ENCODE results near the gene PDE4D.
A peak's percentile ranks its signal among the peaks of the same experiment; 100 is the strongest.
"Not testable (repeated sequence)": the region's sequence is repeated elsewhere in the genome, so short reads cannot be mapped to it uniquely, and the experiment has no call there.

The PDE4D gene

DNA sequence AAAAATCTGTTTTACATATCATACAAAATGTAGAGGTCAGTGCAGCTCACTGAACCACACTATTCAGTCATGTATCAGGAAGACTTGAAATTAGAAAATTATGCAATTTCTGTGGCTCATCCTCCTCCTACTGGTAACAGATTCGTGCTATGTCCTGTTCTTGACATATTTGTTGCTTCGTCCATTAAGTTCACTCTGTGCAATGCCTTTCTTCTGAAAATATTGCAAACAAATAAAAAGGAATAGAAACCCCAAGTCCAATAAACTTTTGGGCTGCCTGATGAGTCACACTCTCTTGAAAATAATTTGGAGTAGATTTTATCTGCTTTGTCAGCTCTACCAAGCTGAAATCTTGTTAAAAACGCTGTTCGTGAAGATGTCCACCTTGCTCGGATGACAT lies 919.4 kb downstream of the PDE4D start:
- DNase-seq, result no peak

- DNase-seq, result no peak
Observed at GRCh38 chr5:58972301-58972700, 921.2 kb downstream of the PDE4D start.

GRCh38 chr5:58970766-58971165 lies 922.8 kb downstream of the PDE4D start:
- no peak for DNase-seq

GRCh38 chr5:58969795-58970194 lies 923.7 kb downstream of the PDE4D start:
- DNase-seq, result no peak

GRCh38 chr5:58969253-58969652 lies 924.3 kb downstream of the PDE4D start:
- no peak for DNase-seq

DNA sequence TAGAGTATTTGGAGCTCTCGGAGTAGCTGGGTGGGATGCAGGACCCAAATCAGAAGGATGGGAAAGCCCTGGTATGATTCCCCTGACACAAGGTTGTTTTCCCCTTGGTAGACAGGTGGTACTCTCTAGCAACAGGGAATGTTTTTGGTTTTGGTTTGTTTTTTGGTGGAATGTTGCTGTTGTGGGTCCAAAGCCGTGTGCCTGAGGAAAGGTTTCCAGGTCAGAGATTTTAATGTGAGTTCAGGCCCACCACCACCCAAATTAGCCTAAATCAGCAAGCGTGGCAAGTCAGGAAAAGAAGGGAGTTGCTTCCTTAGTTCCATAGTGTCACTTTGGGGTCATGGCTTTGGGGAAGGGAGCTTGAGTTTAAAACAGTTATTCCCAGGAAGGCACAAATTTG lies 925.2 kb downstream of the PDE4D start:
- no peak for DNase-seq

- DNase-seq, result no peak
Observed at GRCh38 chr5:58967597-58968281, 925.8 kb downstream of the PDE4D start.

DNA sequence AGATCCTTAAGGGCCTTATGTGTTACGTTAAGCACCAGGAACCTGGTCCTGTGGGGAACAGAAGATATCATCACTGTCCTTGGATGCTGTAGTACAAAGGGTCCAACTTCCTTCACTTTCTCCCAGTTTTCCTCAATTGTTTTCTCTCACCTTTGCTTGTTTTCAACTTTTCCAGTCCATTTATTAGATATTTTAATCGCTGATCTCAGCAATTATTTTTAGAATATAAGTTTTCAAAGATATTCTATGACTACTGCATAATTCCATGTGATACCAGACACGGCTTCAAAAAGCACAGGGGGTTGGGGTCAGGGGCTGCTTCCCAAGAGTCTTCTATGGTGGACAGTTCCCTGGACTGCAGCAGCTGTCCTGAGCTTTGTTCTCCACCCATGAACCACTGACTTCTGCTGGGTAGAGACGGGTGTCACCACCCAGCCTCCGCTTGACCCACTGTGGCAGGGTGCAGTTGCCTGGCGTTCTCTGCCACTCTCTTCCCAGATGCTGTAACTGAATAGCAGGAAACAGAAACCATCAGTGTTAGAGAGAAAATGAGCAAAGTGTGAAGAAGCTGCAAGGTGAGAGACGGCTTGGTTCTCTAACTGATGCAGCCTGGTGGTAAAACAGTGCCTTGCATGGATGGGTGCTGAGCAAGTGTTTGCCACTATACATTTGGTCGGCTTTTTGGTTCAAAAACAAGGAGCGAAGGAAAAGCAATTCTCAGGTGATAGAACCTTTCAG lies 927.7 kb downstream of the PDE4D start:
- DNase-seq, result no peak

- no peak for DNase-seq
Observed at GRCh38 chr5:58963821-58964220, 929.7 kb downstream of the PDE4D start.

GRCh38 chr5:58963361-58963760 lies 930.2 kb downstream of the PDE4D start:
- DNase-seq, result no peak

DNA sequence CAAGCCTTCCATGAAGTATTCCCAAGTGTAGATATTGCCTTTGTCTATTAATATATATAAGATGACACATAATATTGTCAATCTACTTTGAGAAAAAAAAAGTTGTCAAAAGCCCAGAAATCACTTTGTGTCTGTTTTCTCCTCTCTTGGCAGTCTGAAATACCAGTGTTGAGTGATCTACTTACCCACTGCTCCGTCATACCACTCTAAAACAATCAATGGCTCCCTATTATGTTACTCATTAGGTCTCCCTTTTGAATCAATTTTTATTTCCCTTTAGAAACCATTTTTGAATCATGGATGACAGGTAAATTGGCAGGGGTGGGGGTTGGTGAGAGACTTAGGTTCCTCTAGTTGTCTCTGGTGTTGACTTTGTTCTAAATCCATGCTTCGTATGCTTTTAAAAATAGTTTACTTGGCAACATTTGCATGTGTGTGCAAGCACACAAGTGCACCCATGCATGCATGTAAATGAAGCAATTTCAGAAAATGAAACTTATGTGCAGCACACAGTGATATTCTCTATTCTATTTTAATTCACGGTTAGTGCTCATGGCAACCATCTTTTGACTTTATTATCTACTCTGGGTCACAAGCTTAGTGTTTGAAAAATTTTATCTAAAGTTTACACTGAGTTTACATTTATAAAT lies 931.8 kb downstream of the PDE4D start:
- DNase-seq, result no peak

GRCh38 chr5:58958701-58959100 lies 934.8 kb downstream of the PDE4D start:
- DNase-seq, result peak; percentile 4

DNA sequence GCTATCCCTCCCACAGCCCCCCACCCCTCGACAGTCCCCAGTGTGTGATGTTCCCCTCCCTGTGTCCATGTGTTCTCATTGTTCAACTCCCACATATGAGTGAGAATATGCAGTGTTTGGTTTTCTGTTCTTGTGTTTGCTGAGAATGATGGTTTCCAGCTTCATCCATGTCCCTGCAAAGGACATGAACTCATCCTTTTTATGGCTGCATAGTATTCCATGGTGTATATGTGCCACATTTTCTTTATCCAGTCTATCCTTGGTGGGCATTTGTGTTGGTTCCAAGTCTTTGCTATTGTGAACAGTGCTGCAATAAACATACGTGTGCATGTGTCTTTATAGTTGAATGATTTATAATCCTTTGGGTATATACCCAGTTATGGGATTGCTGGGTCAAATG lies 940.3 kb downstream of the PDE4D start:
- not testable (repeated sequence) for DNase-seq

DNA sequence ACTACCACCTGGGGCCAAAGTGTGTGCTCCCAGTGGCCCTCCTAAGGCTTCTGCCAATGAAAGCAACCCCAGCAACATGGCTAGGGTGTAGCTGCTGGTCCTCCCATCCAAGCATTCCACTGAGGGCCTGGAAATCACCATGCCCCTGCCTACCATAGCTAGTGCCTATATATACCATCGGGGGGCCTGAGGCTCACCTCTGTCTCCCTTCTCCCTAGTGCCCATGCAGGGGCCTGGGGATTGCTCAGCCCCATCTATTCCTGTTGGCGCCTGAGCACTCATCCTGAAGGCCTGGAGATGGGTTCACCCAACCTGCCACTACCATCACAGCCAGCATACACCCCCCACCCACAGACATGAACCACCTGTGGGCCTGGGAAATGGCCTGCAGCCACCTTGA lies 943.3 kb downstream of the PDE4D start:
- DNase-seq, result no peak

GRCh38 chr5:58946230-58946629 lies 947.3 kb downstream of the PDE4D start:
- no peak for DNase-seq

DNA sequence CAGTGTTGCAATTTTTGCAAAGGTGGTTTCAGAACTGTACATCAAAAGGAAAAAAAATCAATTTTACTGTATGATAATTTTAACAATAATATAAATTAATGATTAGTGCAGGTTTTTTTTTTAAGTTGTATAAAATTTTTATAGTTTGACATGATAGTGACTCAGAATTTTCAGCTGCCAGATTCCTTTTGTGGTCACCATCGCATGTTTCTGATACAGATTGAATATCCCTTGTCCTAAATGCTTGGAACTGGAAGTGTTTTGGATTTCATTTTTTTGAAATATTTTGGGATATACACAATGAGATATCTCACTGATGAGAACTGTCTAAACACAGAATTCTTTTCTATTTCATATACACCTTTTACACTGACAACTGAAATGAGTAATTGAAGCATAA lies 949.3 kb downstream of the PDE4D start:
- no peak for DNase-seq

DNA sequence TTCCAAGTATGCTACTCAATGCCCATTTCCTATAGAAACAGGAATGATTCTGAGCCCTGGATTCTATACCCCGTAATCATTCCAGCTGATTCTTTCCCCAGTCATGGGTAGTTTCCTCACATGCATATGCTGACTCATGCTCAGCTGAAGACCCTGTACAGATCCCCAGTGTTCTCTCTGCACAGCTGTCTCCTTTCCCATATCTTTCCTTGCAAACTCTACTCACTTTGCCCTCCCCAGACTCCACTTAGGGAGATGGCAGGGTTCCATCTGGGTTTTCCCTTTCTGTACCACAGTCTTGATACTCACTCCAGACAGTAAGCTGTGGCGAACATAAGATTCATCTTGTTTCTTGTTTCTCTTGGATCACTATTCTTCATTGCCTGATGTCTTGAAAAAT lies 953.1 kb downstream of the PDE4D start:
- DNase-seq, result no peak

DNA sequence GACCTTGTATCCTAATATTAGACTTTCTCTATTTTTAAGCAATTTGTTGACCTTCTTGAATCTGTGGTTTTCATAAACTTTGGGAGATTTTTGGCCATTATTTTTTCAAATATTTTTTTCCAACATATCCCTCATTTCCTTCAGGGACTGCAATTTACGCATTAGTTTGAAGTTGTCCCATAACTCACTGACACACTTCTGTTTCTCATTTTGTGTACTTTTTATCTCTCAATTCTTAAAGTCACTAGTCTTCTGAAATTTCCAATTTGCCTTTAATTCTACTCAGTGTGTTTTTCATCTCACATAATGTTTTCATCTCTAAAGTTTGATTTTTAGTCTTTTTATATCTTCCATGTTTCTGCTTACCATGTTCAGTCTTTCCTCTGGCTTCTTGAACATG lies 953.9 kb downstream of the PDE4D start:
- no peak for DNase-seq

DNA sequence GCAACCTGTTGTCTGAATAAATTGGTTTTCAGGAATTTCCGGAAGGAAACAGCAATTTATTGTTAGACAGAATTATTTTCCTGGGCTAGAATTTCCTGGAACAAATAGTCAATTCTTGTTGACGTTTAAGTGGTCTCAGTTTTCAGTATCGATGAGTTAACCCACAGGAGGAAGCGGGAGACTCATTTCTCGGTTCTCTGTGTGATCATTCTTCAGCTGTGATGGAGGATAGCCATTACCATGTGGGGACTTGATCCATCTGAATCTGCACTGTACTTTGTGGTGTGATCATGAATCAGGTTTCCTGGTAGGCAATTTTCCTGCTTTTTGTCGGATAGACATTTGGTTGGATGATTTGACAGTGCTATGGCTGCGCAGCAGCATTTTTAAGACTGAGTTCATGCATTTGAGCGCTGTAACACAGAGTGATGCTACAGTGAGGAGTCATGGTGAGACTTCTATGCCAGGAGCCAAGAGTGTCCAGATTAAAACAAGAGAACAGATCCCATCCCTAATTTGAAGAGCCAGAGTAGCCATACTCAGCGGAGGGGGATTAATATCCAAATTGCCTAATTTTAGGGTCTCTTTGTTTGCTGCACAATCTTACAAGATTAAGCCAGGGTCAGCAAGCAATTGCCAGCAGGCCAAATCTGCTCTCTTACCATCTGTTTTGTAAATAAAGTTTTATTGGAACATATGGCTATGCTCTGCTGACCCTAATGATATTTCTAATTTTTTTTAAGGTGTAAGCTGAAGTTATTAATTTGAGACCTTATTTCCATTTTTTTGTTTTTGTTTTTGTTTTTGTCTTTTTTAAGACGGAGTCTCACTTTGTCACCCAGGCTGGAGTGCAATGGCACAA lies 954.7 kb downstream of the PDE4D start:
- no peak for DNase-seq

DNA sequence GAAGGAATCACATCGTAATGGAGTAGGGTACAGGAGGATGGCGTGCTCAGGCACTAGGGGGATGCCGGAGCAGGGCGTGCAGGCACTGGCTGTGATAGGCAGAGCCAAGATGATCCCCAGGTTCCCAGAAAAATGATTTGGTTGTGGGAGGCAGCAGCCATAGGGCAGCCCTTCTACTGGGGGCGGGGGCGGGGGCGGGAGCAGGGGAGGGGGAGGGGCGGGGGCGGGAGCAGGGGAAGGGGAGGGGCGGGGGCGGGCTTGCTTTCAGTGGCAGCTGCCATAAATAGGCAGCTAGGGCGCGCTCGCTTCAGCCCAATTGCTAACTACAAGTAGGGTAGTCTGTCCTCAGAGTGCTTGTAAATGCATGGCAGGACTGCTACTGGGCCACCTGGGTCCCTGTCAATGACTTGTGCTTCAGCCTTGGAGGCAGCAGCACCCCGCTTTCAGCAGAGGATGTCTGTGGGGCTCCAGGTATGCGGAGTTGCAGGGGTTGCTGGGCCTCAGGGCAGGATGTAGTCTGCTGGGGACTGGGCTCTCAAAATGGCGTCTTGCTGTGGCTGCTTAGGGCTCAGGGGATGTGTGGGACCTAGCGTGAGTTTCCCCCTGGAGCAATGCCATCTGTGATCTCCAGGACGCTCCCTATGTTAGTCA lies 956.4 kb downstream of the PDE4D start:
- no peak for DNase-seq

DNA sequence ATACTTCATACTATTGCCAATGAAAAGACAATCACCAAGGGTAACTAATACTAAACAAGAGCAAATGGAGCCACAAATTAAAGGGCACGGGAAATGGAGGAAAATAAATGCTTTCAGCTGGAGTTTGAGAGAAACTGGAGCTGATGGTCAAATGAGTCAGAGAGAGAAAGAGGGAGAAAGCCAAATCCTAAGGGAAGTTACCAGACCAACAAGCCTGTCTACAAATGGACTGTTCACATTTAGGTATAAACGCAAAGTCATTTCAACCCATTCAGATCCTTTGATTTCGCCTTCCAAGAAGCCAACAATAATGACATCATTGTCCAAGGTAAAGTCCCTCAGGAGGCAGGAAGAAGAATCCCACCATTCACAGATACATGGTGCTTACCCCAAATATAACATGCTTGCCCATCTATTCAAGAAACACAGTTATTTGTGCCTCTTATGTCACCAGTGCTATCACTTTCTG lies 958.9 kb downstream of the PDE4D start:
- DNase-seq, result no peak

DNA sequence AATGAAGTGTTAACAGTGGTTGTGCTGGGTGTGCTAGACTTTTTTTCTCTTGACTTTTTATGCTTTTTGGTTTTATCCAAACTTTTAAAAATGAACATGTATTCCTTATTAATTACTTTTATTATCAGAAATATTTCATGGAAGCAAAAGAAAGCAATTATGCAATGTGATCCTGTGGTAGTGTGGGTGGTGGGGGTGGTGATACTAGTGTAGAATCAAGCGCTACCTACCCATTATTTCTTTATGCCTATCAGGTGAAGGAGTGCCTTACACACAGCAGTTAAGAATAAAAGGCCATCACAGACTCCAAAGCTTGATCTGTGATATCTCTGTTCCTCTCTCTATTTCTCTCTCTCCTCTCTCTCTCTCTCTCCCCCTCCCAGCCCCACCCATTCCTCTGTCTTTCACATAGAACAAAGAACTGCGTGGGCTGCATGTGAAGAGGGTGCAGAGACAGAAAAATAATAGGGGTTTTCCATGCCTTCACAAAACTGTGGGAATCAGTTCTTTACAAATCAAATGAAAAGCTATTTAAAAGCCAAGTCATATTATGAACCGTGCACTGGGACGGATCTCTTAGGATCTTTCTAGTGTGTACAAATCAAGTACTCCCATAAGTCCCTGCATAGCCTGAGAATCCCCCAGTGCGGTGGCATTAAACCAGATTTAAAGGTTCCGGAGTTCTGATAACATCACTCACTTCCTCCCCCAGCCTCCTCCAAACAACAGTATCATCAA lies 959.5 kb downstream of the PDE4D start:
- DNase-seq, result no peak

All from NCI-H510A treated with DMSO at 0.1 percent for 48 hours (cell line).